HCT116 (cell line): ENCODE measurements around the gene LAMTOR4.

Experiments used
- ELF1 ChIP-seq: IDR thresholded peaks from 2 replicates; pipeline ENCODE4 v1.6.1; 2012; ENCODE audit warnings: low read depth, borderline replicate concordance
- POLR2A ChIP-seq: IDR thresholded peaks from 2 replicates; pipeline ENCODE4 v1.7.0; 2011; ENCODE audit warnings: borderline replicate concordance; ENCODE audit not compliant: insufficient read depth, insufficient read length; ENCODE audit errors: extremely low read depth
- POLR2AphosphoS5 ChIP-seq: IDR thresholded peaks from 2 replicates; pipeline ENCODE4 v1.6.1; 2011; ENCODE audit warnings: mild to moderate bottlenecking, low read depth, low read length, moderate library complexity
- TF ChIP-seq, protein P1 (sequence below): IDR thresholded peaks from 2 replicates; pipeline ENCODE4 v1.6.1; 2012
- TF ChIP-seq, protein P2 (sequence below), 3 experiments: fragments of 200-600 bp in 1 of 3; sonication (generic) in 1 of 3; IDR thresholded peaks in 2 of 3; conservative IDR thresholded peaks in 1 of 3; 2 replicates each; pipeline ENCODE4 v1.5.1; 2012 to 2017; ENCODE audit warnings: low read depth in 2 of 3, low read length in 2 of 3, antibody characterized with exemption in 1 of 3, borderline replicate concordance in 1 of 3, control low read depth in 1 of 3, mild to moderate bottlenecking in 1 of 3, mixed read lengths in 1 of 3, mixed run types in 1 of 3, moderate library complexity in 1 of 3; ENCODE audit not compliant: insufficient read depth in 1 of 3
- TF ChIP-seq, protein P3 (sequence below): IDR thresholded peaks from 2 replicates; pipeline ENCODE4 v1.6.1; 2012
- TF ChIP-seq, protein P4 (sequence below): IDR thresholded peaks from 2 replicates; pipeline ENCODE4 v1.6.1; 2012; ENCODE audit warnings: low read depth

DNA sequence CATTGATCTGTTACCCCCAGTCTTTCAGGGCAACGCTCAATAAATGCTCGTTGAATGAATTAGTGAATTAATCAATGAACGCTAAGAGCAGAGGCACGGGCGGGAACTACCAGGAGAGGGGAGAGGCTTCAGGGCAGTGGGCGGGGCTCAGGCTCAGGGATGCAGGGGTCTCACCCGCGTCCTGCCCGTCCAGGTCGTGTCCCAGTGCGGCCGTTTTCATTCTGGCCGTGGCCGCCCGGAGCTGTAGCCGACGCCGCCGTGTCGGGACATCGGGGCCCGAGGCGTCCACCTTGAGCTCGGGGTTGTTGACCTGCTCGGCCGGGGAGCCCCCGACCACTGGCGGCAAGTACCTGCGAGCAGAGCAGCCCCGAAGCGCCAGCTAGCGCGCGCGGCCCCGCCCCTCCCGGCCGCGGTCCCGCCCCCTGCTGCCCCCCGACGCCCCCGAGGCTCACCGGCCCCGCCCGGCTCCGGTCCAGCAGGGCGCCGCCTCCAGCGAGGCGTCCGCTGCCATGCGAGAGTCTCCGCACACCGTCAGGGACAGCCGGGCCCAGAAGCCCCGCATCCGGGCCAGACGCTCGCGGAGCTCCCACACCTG lies 22.5 kb downstream of the LAMTOR4 start:
- TF ChIP-seq POLR2A (no peak), POLR2AphosphoS5 (no peak), ELF1 (no peak)
- TF ChIP-seq, protein P1, sequence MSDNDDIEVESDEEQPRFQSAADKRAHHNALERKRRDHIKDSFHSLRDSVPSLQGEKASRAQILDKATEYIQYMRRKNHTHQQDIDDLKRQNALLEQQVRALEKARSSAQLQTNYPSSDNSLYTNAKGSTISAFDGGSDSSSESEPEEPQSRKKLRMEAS, result no peak
- TF ChIP-seq, protein P2, sequence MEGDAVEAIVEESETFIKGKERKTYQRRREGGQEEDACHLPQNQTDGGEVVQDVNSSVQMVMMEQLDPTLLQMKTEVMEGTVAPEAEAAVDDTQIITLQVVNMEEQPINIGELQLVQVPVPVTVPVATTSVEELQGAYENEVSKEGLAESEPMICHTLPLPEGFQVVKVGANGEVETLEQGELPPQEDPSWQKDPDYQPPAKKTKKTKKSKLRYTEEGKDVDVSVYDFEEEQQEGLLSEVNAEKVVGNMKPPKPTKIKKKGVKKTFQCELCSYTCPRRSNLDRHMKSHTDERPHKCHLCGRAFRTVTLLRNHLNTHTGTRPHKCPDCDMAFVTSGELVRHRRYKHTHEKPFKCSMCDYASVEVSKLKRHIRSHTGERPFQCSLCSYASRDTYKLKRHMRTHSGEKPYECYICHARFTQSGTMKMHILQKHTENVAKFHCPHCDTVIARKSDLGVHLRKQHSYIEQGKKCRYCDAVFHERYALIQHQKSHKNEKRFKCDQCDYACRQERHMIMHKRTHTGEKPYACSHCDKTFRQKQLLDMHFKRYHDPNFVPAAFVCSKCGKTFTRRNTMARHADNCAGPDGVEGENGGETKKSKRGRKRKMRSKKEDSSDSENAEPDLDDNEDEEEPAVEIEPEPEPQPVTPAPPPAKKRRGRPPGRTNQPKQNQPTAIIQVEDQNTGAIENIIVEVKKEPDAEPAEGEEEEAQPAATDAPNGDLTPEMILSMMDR (IDR thresholded peaks at IDR 0.05 in 2 of 3, conservative IDR thresholded peaks at IDR 0.05 in 1 of 3; ENCODE audit: borderline replicate concordance in 1 of 3, insufficient read depth in 1 of 3, low read depth in 2 of 3, low read length in 2 of 3), result no peak
- TF ChIP-seq, protein P3, sequence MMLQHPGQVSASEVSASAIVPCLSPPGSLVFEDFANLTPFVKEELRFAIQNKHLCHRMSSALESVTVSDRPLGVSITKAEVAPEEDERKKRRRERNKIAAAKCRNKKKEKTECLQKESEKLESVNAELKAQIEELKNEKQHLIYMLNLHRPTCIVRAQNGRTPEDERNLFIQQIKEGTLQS, result no peak
- TF ChIP-seq, protein P4, sequence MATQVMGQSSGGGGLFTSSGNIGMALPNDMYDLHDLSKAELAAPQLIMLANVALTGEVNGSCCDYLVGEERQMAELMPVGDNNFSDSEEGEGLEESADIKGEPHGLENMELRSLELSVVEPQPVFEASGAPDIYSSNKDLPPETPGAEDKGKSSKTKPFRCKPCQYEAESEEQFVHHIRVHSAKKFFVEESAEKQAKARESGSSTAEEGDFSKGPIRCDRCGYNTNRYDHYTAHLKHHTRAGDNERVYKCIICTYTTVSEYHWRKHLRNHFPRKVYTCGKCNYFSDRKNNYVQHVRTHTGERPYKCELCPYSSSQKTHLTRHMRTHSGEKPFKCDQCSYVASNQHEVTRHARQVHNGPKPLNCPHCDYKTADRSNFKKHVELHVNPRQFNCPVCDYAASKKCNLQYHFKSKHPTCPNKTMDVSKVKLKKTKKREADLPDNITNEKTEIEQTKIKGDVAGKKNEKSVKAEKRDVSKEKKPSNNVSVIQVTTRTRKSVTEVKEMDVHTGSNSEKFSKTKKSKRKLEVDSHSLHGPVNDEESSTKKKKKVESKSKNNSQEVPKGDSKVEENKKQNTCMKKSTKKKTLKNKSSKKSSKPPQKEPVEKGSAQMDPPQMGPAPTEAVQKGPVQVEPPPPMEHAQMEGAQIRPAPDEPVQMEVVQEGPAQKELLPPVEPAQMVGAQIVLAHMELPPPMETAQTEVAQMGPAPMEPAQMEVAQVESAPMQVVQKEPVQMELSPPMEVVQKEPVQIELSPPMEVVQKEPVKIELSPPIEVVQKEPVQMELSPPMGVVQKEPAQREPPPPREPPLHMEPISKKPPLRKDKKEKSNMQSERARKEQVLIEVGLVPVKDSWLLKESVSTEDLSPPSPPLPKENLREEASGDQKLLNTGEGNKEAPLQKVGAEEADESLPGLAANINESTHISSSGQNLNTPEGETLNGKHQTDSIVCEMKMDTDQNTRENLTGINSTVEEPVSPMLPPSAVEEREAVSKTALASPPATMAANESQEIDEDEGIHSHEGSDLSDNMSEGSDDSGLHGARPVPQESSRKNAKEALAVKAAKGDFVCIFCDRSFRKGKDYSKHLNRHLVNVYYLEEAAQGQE, result no peak
